Inferior parietal cortex (tissue), 1 donor: Measurements from ENCODE around the gene GALNT13.

ENCODE experiments used
- DNase-seq: peaks from one replicate; pipeline ENCODE4 v3.0.0-alpha.2; 2016; ENCODE audit errors: extremely low spot score

GALNT13 gene

GRCh38 chr2:154480521-154480920 is 608.8 kb downstream of the GALNT13 start:
- DNase-seq: no peak

GRCh38 chr2:154481336-154481735 is 609.6 kb downstream of the GALNT13 start:
- DNase-seq: no peak

GRCh38 chr2:154484338-154485099 is 612.8 kb downstream of the GALNT13 start:
- no peak for DNase-seq

GRCh38 chr2:154488801-154489200 is 617.1 kb downstream of the GALNT13 start:
- DNase-seq: no peak

- no peak for DNase-seq
Measured at GRCh38 chr2:154489266-154489858, 617.6 kb downstream of the GALNT13 start.

GRCh38 chr2:154490530-154490929 is 618.8 kb downstream of the GALNT13 start:
- DNase-seq: no peak

GRCh38 chr2:154495455-154495868 is 623.7 kb downstream of the GALNT13 start:
- DNase-seq: no peak

GRCh38 chr2:154497019-154497418 is 625.3 kb downstream of the GALNT13 start:
- DNase-seq: no peak
